Tongue (tissue), 2 donors: ENCODE data around the gene GALR3. TPM values are rescaled to one million over a fixed set of nuclear protein-coding genes. Genes with fewer than 3 reads are reported as not detected.
A peak's percentile ranks its signal among the peaks of the same experiment; 100 is the strongest.

Experiments used
- DNase-seq: peaks from one replicate; pipeline ENCODE4 v3.0.0-alpha.2; 2015
- total RNA-seq: library from RNA; depleted of rRNA; stranded (reverse); fragments of >200 nt; gene quantifications from one replicate; pipeline ENCODE4 v1.2.3, GENCODE V29; 2014

Gene GALR3
- total RNA-seq, 1 donor from 2014 or later, result not detected

DNA sequence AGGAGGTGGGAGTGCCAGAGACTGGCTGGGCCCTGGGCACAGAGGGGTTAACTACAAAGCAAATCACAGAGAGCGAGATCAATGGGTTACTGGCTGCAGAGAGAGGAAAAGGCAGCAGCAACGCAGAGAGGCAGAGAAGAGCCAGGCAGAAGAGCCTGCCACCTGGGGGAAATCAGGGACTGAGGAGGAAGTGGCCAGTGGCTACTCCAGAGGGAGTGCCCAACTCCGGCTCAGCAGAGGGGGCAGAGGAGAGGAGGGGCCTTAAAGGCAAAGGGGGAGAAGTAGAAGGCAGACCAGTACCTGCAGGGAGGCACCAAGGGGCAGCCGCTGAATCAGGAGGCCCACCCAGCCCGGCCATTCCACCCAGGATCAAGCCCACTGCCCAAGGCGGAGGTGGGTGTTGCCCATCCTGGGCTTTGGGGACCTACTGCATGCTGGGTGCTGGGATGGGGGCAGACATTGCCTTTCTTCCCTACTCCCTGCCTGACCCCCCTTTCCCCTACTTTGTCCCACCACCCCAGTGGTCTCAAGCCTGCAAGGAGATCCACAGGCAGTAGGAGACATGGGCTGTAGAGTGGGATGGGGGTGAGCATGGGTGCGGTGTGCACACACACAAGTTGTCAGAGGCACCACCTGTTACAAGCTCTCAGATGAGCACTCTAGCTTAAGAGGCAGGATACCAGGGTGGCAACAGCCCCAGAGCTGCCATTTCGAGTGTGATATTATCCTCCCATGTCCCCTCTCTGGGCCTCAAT, 926 bp upstream of the GALR3 start:
- no peak for DNase-seq

DNA sequence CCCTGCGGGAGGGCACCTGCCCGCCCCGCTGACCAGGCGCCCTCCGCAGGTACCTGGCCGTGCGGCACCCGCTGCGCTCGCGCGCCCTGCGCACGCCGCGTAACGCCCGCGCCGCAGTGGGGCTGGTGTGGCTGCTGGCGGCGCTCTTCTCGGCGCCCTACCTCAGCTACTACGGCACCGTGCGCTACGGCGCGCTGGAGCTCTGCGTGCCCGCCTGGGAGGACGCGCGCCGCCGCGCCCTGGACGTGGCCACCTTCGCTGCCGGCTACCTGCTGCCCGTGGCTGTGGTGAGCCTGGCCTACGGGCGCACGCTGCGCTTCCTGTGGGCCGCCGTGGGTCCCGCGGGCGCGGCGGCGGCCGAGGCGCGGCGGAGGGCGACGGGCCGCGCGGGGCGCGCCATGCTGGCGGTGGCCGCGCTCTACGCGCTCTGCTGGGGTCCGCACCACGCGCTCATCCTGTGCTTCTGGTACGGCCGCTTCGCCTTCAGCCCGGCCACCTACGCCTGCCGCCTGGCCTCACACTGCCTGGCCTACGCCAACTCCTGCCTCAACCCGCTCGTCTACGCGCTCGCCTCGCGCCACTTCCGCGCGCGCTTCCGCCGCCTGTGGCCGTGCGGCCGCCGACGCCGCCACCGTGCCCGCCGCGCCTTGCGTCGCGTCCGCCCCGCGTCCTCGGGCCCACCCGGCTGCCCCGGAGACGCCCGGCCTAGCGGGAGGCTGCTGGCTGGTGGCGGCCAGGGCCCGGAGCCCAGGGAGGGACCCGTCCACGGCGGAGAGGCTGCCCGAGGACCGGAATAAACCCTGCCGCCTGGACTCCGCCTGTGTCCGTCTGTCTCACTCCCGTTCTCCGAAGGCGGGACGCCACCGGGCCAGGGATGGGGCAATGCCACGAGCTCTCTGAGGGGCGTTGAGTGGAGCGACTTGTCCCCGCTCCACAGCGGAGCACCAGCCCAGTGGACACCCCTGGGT, 1.8 kb downstream of the GALR3 start:
- no peak for DNase-seq

DNA sequence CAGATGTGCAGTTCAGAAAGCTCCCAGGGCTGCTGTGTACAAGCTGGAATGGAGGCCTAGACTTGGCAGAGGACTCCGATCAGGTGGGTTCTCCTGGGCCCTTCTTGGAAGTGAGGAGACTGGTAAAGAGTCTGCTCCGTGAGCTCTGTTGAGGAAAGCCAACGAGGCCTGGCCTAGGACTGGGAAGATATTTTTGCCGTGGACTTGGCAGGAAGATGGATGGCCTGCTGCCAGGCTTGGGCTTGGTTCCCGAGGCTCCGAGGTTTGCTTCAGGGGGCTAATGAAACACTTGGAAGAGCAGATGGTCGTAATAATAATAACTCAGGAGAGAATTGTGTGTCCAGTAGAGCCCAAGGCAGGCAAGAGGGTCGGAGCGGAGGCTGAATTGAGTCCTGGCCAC, 3.9 kb downstream of the GALR3 start:
- peak; percentile 81 for DNase-seq

DNA sequence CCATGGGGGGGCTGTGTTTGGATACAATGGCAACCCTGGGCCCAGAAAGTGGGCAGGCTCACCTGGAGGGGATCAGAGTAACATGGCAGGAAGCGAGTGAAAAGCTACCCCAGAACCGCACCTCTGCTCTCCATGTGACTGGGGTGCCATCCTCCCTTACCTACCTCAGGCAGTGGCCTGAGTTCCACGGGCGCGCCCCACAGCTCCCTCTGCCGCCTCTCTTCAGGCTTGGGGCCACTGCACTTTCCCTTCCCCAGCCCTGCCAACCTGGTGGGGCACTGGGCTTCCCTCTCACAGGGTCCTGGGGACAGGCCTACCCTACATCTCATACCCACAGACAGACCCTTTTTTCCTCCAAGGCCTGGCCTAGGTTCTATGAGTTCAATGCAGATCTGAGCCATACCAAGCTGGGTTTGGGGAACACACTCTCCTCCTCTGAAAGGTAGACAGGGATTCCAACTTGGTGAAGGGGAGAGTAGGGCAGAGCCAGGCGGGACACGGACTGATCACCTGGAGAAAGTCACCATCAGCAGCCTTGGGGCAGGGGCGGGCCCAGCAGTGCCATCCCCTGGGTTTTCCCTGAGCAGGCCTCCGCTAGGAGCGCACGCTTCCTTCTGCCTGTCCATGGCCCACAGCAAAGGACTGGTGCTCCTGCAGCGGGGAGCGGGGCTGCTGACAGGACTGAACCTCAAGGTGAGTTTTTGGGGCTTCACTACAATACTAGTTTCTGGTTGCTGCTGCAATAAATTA, 7.1 kb downstream of the GALR3 start:
- no peak for DNase-seq

DNA sequence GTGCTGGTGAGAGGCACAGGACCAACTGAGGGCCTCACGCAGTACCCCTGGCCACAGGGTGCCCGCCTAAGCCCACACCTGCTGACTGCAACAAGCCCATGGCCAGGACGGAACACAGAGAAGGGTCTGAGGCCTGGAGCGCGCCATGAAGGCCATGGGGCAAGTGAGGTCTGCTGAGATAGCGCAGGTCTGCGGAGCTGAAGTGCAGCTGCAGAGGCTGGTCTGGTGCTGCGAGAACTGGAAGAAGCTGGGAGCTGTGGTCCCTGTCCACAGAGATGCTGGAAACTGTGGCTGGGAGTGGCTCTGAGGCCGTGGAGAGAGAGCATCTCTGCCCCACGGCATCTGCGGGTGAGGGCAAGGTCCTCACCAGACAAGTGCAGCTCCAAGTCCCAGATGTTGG, 8.3 kb downstream of the GALR3 start:
- DNase-seq, result no peak

DNA sequence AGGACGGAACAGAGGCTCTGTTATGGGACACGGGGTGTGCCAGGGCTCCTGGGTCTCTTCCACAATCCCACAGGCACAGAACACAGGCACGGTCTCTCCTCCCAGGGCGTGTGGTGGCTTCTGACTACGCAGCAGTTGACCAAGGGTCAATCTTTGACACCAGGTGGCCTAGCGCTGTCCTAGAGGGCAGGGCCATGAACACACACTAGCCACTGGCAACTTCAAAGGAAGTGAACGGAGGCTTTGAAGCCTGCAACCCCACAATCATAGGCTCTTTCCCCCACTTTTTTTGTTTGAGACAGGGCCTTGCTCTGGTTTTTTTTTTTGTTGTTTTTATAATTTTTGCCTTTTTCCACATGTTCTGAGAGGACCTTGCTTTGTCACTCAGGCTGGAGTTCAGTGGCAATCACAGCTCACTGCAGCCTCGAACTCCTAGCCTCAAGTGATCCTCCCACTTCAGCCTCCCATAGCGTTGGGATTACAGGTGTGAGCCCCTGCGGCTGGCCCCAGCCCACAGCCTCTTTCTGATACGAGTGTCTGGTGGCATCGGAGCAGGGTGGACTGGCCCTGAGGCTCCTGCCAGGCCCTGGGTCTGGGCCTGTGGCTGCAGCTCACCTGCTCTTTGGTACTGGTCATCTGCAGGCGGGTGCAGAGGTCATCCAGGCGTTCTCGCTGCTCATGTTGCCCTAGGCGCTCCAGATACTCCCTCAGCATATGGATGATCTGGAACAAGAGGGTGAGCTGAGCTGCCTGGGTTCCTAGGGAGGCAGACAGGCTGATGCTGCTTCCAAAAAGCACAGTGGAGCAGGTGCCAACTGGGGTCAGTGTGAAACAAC, 9.1 kb downstream of the GALR3 start:
- no peak for DNase-seq

DNA sequence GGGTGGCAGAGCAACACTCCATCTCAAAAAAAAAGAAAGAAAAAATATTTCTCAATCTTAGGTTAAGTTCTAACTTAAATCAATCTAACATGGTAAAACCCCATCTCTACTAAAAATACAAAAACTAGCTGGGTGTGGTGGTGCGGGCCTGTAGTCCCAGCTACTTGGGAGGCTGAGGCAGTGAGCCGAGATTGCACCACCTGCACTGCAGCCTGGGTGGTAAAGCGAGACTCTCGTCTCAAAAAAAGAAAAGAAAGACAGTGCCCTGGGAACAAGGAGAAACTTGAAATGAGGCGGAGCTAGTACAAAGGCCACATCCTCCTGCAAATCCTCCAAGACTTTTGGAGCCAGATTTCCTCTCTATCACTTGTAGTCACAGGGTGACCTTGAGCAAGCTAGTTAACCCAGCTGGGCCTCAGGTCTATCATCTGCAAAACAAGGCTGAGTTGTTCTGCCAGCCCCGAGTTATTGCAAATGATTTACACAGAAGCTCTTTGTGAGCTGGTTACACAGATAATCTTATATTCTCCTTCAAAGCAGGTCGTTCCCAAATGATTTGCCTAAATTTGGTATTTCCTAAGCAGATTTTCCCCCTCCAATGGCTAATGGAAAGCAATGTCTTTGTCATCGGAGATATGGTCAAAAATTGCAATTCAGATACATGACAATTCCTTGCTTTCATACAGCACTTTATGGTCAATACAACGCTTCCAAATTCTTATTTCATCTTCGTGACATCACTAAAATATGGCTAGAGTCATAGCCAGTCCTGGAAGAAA, 19.0 kb downstream of the GALR3 start:
- DNase-seq, result no peak

DNA sequence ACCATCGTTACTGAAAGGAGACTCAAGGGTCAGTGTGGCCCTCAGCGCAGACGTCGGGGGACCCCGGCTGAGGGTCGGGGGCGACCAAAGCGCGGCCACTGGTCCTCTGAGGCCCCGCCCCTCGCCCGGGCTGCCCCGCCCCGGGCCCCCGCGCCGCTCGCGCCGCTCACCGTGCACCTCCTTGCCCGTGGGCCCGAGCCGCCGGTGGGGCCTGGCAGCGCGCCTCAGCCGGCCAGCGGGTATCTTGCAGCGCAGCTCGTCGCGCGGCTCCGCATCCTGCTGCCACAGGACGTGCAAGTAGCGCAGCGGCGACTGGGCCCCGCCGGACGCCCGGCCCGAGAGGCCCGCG, 20.5 kb downstream of the GALR3 start:
- DNase-seq, result no peak

DNA sequence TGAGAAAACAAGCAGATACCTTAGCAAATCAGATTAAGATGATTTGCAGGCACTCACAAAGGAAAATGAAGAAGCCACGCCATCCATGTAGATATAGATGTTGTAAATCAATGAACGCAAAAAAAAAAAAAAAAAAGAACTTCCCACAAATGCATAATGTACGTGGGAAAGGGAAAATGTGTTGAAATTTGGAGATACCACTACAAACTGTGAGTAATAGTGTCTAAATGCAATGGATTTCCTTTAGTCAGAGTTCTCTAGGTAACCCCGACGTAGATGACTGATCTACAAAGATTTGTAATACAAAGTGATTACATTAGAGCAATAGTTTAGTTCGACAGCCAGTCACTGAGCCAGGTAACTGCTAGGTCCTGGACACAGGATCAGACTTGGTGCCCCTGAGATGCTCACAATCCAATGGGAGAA, 21.7 kb downstream of the GALR3 start:
- no peak for DNase-seq

DNA sequence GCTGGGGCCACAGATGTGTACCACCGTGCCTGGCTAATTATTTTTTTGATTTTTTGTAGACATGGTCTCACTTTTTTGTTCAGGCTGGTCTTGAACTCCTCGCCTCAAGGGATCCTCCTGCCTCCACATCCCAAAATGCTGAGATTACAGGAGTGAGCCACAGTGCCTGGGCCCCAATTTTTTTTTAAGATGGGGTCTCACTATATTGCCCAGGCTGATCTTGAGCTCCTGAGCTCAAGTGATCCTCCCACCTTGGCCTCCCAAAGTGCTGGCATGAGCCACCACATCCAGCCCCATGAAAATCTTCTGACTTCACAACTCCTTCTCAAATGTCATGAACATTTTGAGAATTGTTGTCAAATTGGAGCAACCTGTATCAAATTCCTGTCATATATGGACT, 23.3 kb downstream of the GALR3 start:
- no peak for DNase-seq

DNA sequence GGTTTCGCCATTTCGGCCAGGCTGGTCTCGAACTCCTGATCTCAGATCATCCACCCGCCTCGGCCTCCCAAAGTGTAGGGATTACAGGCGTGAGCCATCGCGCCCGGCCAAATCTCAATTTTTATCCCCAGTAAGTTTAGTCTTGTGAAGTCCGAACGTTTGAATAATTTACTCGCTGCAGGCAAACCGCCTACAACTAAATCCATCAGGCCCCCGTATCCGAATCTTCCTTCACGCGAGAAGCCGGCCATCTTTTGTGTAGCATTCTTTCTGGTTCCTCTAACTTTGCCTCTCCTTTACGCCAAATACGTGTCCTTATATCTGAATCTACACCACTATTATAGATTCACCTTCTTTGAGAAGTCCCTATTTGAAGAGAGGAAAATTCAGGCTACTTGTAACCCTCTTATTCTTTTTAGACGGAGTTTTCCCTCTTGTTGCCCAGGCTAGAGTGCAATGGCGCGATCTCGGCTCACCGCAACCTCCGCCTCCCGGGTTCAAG, 25.5 kb downstream of the GALR3 start:
- peak; percentile 37 for DNase-seq

DNA sequence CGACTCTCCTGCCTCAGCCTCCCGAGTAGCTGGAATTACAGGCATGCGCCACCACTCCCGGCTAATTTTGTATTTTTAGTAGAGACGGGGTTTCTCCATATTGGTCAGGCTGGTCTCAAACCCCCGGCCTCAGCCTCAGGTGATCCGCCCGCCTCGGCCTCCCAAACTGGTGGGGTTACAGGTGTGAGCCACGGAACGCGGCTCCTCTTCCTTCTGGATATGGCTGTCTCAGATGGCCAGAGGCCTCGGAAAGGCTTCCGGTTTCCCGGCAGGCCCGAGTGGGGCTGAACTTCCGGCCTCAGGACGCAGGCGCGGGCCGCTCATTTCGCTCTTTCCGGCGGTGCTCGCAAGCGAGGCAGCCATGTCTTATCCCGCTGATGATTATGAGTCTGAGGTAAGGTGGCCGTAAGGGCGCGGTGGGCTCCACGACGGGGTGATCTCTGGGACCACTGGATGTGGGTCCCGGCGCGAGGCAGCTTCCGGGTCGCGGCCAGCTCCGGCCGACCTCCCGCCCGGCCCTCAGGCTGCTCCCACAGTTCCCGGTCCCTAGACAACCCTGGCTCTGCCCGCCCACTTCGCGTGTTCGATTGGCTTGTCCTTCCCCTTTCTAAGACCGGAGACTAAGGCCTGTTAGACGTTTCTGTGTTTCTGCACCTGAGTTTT, 26.0 kb downstream of the GALR3 start, which contains the start of gene EIF3L:
TSS of gene EIF3L (plus strand) at position 331 of the 663 bp plus-strand sequence. CDS start at position 362, 31 bp downstream.
- peak; percentile 96 for DNase-seq

DNA sequence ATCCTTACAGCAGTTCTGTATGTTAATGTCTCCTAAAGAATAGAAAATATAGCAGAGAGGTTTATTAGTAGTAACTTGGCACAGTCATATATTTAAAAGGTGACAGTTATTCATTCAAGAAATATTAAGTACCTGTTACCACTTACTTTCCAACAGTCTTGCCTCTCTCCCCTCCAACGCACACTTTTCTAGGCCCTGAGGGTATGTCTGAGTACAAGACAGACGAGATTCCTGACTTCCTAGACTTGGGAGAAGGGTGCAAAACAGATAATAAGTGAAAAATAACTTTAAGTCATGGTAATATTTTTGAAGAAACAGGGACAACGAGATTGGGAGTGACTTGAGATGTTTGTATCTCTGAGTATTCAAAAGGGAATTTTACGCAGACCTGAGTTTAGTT, 27.6 kb downstream of the GALR3 start:
- DNase-seq, result no peak

DNA sequence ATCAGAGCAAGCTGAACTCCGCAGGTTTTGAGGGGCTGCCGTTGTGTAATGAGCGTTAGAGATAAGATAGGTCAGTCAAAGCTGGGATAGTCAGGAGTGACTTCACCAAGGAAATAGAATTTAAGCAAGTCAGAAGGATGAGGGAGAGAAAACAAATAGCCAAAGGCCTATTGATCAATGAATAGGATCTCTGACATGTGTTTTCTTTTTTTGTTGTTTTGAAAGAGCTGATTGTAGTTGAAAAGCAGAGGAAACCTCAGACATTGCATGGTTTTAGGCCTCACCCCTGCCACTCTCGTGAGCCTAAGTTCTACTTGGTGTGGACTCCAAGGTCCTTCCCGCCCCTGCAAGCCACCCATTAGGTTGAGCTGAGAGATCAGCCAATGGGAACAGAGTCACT, 29.2 kb downstream of the GALR3 start:
- no peak for DNase-seq

DNA sequence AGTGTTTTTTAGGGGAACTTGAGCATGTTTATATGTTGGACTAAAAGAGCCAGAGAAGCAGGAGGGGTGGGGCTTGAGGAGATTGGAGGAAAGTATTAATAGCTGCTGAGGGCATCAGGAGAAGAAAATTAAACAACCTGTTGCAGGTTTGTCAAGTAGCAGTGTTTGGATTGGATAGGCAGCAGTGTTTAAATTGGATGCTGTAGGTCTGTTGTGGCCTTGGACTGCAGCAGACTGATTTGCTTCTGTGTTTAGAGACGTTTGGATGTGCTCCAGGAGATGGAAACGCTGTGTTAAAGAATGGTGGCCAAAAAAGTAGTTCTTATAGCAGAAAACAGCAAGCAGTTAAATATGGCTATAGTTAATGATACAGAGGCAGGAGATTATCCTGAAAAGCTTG, 31.8 kb downstream of the GALR3 start:
- DNase-seq, result no peak

DNA sequence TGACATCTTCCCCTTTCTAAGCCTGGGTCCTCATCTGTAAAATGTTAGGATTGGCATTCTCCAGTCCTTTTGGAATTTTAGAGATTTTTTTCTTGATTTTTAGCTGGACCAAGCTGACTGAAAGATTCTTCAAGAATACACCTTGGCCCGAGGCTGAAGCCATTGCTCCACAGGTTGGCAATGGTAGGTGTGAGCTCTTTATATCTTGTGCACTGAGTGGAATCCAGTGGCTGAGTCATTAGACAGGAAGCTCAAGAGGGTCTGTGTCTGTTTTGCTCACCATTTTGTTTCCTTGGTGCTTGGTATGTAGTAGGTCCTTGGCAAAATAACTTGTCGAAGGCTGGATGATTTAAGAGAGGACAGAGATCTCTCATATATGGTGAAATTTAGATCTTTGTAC, 32.3 kb downstream of the GALR3 start:
- no peak for DNase-seq

DNA sequence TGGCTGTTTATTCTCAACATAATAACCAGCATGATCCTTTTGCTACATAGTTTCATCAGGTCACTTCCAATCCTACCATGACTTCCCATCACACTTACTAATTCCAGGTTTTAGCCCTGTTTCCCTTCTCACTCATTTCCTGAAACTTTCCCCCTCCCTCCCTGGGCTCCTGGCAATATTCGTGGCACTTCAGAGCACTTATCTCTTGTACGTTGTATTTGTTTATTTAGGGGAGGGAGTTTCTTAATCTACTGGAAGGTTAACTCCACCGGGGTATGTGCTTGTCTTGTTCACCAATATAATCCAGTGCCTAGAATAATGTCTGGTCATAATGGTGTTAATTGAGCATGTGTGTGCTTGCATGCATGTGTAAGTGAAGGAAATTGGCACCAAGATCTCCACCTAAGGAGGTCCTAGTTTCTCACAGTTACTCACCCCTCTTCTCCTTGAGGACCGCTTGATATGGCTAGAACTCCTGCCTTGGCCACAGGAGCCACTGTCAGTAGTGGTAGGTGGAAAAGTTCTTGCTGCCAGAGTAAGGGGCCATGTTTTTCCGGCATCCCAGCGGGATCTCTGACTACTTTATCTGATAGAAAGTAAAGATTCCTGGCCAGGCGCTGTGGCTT, 37.7 kb downstream of the GALR3 start:
- DNase-seq, result no peak

DNA sequence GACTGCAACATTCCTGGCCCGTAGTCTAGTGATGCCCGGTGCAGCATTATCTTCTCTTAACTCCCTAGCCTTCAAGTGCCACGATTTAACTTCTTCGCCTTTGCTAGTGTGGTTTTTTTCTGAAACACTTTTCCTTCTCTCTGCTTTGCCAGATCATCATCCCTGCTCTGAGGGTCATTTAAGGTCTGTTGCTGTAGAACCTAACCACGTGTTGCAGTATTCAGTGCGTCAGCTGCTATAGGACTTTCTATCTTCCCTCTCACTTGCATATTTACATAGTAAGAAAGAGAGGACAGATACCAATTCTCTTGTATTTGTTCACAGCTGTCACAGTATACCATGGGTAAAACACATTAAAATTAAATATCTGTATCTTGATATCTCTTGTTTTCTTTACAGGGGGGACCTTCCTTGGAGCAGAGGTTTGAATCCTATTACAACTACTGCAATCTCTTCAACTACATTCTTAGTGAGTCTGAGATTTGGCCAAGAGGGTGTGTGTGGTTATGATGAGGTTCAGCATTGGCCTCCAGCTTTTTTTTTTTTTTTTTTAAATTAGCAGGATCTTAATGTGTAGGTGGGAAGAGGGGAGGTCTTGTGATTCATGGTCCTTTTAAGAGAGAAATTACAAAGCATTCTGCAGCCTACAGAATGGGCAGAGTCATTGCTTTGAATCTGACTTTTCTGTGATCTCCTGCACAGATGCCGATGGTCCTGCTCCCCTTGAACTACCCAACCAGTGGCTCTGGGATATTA, 39.6 kb downstream of the GALR3 start:
- no peak for DNase-seq

DNA sequence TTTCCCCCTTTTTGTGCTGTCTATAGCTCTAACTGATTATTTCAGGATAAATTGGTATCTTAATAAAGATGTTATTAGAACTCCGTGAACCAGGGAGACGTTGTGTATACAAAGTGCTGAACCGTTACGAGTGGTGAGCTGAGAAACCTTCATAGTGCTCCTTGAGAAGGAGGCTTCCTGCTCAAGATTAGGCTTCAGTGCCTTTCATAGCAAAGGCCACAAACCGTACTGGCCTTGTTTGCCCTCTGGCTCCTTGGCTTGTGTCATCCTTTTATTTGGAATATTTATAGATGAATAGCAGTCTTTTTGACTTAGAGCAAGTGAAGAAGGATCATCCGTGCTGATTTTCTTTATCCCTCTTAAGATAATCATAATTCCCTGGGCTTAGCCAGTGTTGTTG, 42.3 kb downstream of the GALR3 start:
- no peak for DNase-seq
